ENCODE data around the gene RBPJ. TPM values are rescaled to one million over a fixed set of nuclear protein-coding genes. Genes with fewer than 3 reads are reported as not detected.

RBPJ gene
- total and polyA plus RNA-seq, 10 donors: 18.4 to 91.9 (median 77.9) TPM

DNA sequence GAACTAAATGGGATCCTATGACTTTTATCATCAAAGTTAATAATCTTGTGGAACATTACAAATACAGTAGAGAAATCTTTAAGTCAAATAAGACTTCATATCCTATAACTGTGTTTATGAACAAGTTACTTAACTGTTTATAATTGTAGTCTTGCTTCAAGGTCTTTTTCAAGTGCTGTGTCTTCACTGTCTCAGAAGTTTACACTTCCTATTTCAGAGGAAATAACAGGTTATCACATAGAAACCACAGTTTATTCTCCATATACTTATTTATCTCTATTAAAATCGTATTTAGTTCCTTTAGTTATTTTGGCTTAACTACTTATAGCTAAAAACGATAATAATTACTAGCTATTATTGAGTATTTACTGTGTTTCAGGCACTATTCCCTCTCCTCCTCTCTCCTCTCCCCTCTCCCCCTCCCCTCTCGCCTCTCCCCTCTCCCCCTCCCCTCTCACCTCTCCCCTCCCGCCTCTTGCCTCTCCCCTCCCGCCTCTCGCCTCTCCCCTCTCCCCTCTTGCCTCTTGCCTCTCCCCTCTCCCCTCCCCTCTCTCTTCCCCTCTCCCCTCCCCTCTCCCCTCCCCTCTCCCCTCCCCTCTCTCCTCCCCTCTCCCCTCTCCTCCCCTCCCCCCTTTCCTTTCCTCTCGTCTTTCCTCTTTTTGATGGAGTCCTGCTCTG lies 63.7 kb downstream of the RBPJ start:
- Histone ChIP-seq H3K4me1 (peaks cover 0 to 59% (median 18%) of the 10 kb centered on the region in 6 donors), H3K4me3 (no peak overlapping the region), H3K9me3 (peaks cover 0 to 11% (median 6%) of the 10 kb centered on the region in 8 donors), H3K27me3 (replicated peaks in 1 of 7) (no peaks in the 10 kb centered on the region), H3K36me3 (peaks cover 0 to 36% (median 9%) of the 10 kb centered on the region in 6 donors), H3K27ac (no peak overlapping the region)
- WGBS, 5 donors: 49 to 68% (median 64%) methylated on average over 3 to 7 of the region's 7 CpGs
- intact Hi-C loops (cut with DNase I; ENCODE audit: low total_unique reads): no loop called here
- no peak for DNase-seq
- TF ChIP-seq POLR2A (IDR thresholded peaks at IDR 0.05) (no peak), POLR2AphosphoS5 (IDR thresholded peaks at IDR 0.05) (no peak)
- TF ChIP-seq, protein P1, sequence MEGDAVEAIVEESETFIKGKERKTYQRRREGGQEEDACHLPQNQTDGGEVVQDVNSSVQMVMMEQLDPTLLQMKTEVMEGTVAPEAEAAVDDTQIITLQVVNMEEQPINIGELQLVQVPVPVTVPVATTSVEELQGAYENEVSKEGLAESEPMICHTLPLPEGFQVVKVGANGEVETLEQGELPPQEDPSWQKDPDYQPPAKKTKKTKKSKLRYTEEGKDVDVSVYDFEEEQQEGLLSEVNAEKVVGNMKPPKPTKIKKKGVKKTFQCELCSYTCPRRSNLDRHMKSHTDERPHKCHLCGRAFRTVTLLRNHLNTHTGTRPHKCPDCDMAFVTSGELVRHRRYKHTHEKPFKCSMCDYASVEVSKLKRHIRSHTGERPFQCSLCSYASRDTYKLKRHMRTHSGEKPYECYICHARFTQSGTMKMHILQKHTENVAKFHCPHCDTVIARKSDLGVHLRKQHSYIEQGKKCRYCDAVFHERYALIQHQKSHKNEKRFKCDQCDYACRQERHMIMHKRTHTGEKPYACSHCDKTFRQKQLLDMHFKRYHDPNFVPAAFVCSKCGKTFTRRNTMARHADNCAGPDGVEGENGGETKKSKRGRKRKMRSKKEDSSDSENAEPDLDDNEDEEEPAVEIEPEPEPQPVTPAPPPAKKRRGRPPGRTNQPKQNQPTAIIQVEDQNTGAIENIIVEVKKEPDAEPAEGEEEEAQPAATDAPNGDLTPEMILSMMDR (IDR thresholded peaks at IDR 0.05 in 8 of 11, conservative IDR thresholded peaks at IDR 0.05 in 3 of 11): no peak

DNA sequence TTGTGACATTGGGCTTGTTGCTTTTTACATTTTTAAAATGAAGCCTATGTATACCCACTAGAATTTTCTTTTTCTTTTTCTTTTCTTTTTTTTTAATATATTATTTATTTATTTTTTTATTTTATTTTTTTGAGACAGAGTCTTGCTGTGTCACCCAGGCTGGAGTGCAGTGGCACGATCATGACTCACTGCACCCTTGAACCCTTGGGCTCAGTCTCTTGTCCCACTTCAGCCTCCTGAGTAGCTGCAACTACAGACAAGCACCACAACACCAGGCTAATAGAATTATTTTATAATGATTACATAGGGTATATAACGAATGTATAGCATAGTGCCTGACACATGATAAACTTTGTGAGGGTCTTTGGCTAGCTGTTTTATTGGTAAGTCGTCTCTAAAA lies 64.9 kb downstream of the RBPJ start:
- Histone ChIP-seq H3K4me3 (no peak overlapping the region), H3K27ac (no peak overlapping the region), H3K27me3 (replicated peaks in 1 of 7) (no peaks in the 10 kb centered on the region), H3K36me3 (peaks cover 0 to 45% (median 10%) of the 10 kb centered on the region in 6 donors), H3K4me1 (peaks cover 0 to 47% (median 14%) of the 10 kb centered on the region in 6 donors), H3K9me3 (peaks cover 0 to 12% (median 7%) of the 10 kb centered on the region in 8 donors)
- TF ChIP-seq, protein P1 (IDR thresholded peaks at IDR 0.05 in 8 of 11, conservative IDR thresholded peaks at IDR 0.05 in 3 of 11): no peak
- TF ChIP-seq POLR2A (IDR thresholded peaks at IDR 0.05): no peak
- no peak for TF ChIP-seq POLR2AphosphoS5 (IDR thresholded peaks at IDR 0.05)
- intact Hi-C loops (cut with DNase I; ENCODE audit: low total_unique reads): no loop called here
- DNase-seq: no peak
- WGBS, 5 donors: 88 to 97% (median 93%) methylated on average over 3 of the region's 3 CpGs

DNA sequence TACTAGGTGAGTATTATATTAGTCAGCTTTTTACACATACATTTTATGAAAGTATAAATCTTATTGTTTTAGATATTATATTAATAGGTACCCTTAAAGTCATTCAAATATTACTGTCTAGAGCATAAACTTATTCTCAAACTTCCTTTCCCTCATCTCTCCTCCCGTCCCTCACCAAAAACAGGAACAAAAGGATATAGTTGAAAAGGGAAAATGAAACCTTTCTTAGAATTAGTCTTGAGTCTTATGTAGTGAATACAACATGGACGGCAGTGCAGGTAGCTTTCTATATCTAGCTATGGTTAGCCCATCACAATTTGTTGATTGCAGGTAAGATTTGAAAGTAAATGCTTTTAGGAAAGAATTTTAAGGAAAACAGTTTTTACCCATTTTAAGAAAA lies 65.6 kb downstream of the RBPJ start:
- peaks cover 0 to 12% (median 7%) of the 10 kb centered on the region in 8 donors for H3K9me3 ChIP-seq
- WGBS, 5 donors: 58 to 69% (median 65%) methylated on average over 2 of the region's 2 CpGs
- TF ChIP-seq POLR2AphosphoS5 (IDR thresholded peaks at IDR 0.05): no peak
- TF ChIP-seq, protein P1 (IDR thresholded peaks at IDR 0.05 in 8 of 11, conservative IDR thresholded peaks at IDR 0.05 in 3 of 11): no peak
- no peak for TF ChIP-seq POLR2A (IDR thresholded peaks at IDR 0.05)
- peaks cover 0 to 49% (median 10%) of the 10 kb centered on the region in 6 donors for H3K36me3 ChIP-seq
- peaks cover 0 to 40% (median 10%) of the 10 kb centered on the region in 6 donors for H3K4me1 ChIP-seq
- no peaks in the 10 kb centered on the region for H3K27me3 ChIP-seq (replicated peaks in 1 of 7)
- intact Hi-C loops (cut with DNase I; ENCODE audit: low total_unique reads): no loop called here
- DNase-seq: no peak
- no peak overlapping the region for H3K27ac ChIP-seq
- no peak overlapping the region for H3K4me3 ChIP-seq

DNA sequence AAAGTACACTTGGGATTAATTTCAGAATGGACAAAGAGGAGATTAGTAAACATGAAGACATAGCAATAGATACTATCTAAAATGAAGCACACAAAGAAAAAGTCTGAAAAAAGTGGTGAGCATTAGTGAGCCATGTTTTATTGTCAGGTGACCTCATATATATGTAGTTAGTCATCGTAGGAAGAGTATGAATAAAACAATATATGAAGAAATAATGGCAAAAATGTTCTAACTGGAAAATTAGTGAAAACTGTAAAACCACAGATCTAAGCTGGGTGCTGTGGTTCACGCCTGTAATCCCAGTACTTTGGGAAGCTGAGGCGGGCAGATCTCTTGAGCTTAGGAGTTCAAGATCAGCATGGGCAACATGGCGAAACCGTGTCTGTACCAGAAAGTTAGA lies 67.9 kb downstream of the RBPJ start:
- Histone ChIP-seq H3K36me3 (peaks cover 0 to 68% (median 10%) of the 10 kb centered on the region in 6 donors), H3K4me1 (peaks cover 0 to 27% (median 7%) of the 10 kb centered on the region in 6 donors), H3K9me3 (peaks cover 0 to 12% (median 7%) of the 10 kb centered on the region in 8 donors), H3K4me3 (no peak overlapping the region), H3K27me3 (replicated peaks in 1 of 7) (no peaks in the 10 kb centered on the region), H3K27ac (no peak overlapping the region)
- intact Hi-C loops (cut with DNase I; ENCODE audit: low total_unique reads): no loop called here
- TF ChIP-seq, protein P1 (IDR thresholded peaks at IDR 0.05 in 8 of 11, conservative IDR thresholded peaks at IDR 0.05 in 3 of 11): no peak
- TF ChIP-seq POLR2A (IDR thresholded peaks at IDR 0.05): no peak
- TF ChIP-seq POLR2AphosphoS5 (IDR thresholded peaks at IDR 0.05): no peak
- DNase-seq: no peak
- WGBS, 5 donors: 92 to 99% (median 97%) methylated on average over 5 of the region's 5 CpGs

Data from spleen (tissue), 11 donors.